AG04450 (cell line): ENCODE measurements around the gene DDI1. TPM values are rescaled to one million over a fixed set of nuclear protein-coding genes. Genes with fewer than 3 reads are reported as not detected.

Experiments
- CTCF ChIA-PET: fragments of 300-600, 350-600 bp; formaldehyde crosslinking; extraction: SDS; loops from one replicate; lab custom pipeline; 2022; ENCODE audit warnings: antibody characterized with exemption, inconsistent platforms; lab: Charles Lee
- POLR2A ChIA-PET: fragments of 350-600 bp; formaldehyde crosslinking; extraction: SDS; loops from one replicate; lab custom pipeline; 2021; ENCODE audit warnings: antibody characterized with exemption, inconsistent platforms; lab: Yijun Ruan, JAX
- DNase-seq: peaks from one replicate; pipeline ENCODE4 v3.0.0-alpha.2; 2011; ENCODE audit warnings: low read depth, low spot score
- H3K27ac ChIP-seq: one replicate; pipeline ENCODE4 v1.5.1; 2012; ENCODE audit warnings: low read depth, low read length, control low read depth
- H3K27me3 ChIP-seq: one replicate; pipeline ENCODE4 v1.6.0; 2012; ENCODE audit warnings: low read length; ENCODE audit not compliant: control insufficient read depth, insufficient read depth
- H3K4me3 ChIP-seq: 2 replicates; pipeline ENCODE4 v1.5.1; 2011; ENCODE audit warnings: mild to moderate bottlenecking, low read depth, low read length, control low read depth
- H3K9me3 ChIP-seq: 2 replicates; pipeline ENCODE4 v1.5.1; 2012; ENCODE audit warnings: low read length; ENCODE audit not compliant: control insufficient read depth, insufficient read depth
- polyA plus RNA-seq: library from polyadenylated mRNA; depleted of rRNA; stranded (reverse); fragments of >200 nt; gene quantifications from 2 replicates; pipeline ENCODE4 v1.2.3, GENCODE V29; 2011
- TF ChIP-seq, protein P1 (sequence below): IDR thresholded peaks from 2 replicates; pipeline ENCODE4 v1.5.1; 2011; ENCODE audit warnings: low read depth, low read length, control low read depth, inconsistent platforms

The DDI1 gene
- polyA plus RNA-seq, 1 experiment: not detected

- Histone ChIP-seq H3K4me3 (no peak overlapping the region), H3K27ac (no peak overlapping the region), H3K27me3 (no peaks in the 10 kb centered on the region), H3K9me3 (no peaks in the 10 kb centered on the region)
- DNase-seq: no peak
- ChIA-PET POLR2A (no interaction called here), CTCF (no interaction called here)
- TF ChIP-seq, protein P1, sequence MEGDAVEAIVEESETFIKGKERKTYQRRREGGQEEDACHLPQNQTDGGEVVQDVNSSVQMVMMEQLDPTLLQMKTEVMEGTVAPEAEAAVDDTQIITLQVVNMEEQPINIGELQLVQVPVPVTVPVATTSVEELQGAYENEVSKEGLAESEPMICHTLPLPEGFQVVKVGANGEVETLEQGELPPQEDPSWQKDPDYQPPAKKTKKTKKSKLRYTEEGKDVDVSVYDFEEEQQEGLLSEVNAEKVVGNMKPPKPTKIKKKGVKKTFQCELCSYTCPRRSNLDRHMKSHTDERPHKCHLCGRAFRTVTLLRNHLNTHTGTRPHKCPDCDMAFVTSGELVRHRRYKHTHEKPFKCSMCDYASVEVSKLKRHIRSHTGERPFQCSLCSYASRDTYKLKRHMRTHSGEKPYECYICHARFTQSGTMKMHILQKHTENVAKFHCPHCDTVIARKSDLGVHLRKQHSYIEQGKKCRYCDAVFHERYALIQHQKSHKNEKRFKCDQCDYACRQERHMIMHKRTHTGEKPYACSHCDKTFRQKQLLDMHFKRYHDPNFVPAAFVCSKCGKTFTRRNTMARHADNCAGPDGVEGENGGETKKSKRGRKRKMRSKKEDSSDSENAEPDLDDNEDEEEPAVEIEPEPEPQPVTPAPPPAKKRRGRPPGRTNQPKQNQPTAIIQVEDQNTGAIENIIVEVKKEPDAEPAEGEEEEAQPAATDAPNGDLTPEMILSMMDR: no peak
Measured at GRCh38 chr11:104015649-104016415, 20.6 kb upstream of the DDI1 start.

DNA sequence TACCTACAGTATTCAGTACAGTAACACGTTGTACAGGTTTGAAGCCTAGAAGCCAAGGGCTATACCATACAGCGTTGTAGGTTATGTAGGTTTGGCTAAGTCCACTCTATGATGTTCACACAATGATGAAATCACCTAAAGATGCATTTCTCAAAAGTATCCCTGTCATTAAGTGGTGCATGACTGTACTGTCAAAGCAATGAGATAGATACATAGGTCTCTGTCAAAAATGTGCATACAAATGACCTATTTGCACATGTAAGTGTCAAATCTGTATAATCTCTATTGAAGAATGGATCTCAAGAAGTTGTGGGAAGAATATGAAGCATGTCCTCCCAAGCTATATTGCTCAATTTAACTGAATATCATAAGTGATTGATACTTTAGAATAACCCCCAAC lies 11.9 kb upstream of the DDI1 start:
- Histone ChIP-seq H3K27me3 (no peaks in the 10 kb centered on the region), H3K27ac (no peak overlapping the region), H3K4me3 (no peak overlapping the region), H3K9me3 (no peaks in the 10 kb centered on the region)
- TF ChIP-seq, protein P1: no peak
- DNase-seq: no peak
- ChIA-PET CTCF (no interaction called here), POLR2A (no interaction called here)

- Histone ChIP-seq H3K27me3 (no peaks in the 10 kb centered on the region), H3K27ac (no peak overlapping the region), H3K4me3 (no peak overlapping the region), H3K9me3 (no peaks in the 10 kb centered on the region)
- no peak for DNase-seq
- ChIA-PET POLR2A (no interaction called here), CTCF (no interaction called here)
- TF ChIP-seq, protein P1: no peak
Measured at GRCh38 chr11:104028476-104029263, 7.8 kb upstream of the DDI1 start.

DNA sequence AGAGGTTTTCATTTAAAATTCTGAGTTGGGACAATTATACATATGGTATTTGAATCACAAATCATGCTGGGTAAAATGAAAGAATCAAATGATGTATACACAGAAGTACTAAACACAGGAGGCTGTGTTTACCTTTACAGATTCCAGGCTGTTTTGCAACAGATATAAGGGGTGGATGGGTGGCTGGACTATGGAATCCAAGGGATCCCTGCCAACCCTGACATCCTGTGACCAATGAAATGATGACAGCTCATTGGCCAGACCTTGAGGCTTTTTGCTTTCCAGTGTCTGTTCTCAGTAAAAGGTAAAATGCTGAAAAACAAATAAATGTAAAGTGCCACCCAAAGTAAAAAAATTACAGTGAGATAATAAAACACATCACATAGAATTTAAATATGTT lies 3.3 kb upstream of the DDI1 start:
- Histone ChIP-seq H3K9me3 (peaks cover 12% of the 10 kb centered on the region), H3K4me3 (no peak overlapping the region), H3K27ac (no peak overlapping the region), H3K27me3 (no peaks in the 10 kb centered on the region)
- TF ChIP-seq, protein P1: no peak
- ChIA-PET POLR2A (no interaction called here), CTCF (interaction anchor here (1.1 kb wide), 1 partner anchor 351 kb away, joined by 3 read pairs; no protein-coding TSS in a partner anchor)
- peak; percentile 93 for DNase-seq

- DNase-seq: no peak
- Histone ChIP-seq H3K27me3 (no peaks in the 10 kb centered on the region), H3K4me3 (no peak overlapping the region), H3K27ac (no peak overlapping the region), H3K9me3 (peaks cover 12% of the 10 kb centered on the region)
- TF ChIP-seq, protein P1: no peak
- POLR2A ChIA-PET: no interaction called here
- CTCF ChIA-PET: interaction anchor here (1.1 kb wide), 1 partner anchor 351 kb away, joined by 3 read pairs; no protein-coding TSS in a partner anchor
Measured at GRCh38 chr11:104033561-104033960, 2.9 kb upstream of the DDI1 start.
